GM18505 (cell line): Measurements from ENCODE around the gene SMARCA5.
A peak's percentile ranks its signal among the peaks of the same experiment; 100 is the strongest.

Source experiments
- ATAC-seq: cut with Tn5 transposase; IDR thresholded peaks from one replicate; pipeline ENCODE4 v1.9.1; 2021; ENCODE audit not compliant: unreplicated experiment
- POLR2A ChIP-seq: IDR thresholded peaks from 4 replicates; pipeline ENCODE4 v1.6.1; 2011; ENCODE audit warnings: borderline replicate concordance; ENCODE audit not compliant: insufficient read depth, insufficient read length; ENCODE audit errors: extremely low read depth

Gene SMARCA5

GRCh38 chr4:143513314-143514168 lies at the start of gene SMARCA5:
Gene SMARCA5, plus strand, starts transcription at chr4:143513702. Its CDS starts 223 bp downstream, at chr4:143513925.
- ATAC-seq = peak; percentile 90
- TF ChIP-seq POLR2A = peak; percentile 80

- TF ChIP-seq POLR2A = no peak
- ATAC-seq = peak; percentile 62
Measured at GRCh38 chr4:143473334-143474126, 40.0 kb upstream of the SMARCA5 start.

- no peak for ATAC-seq
Measured at GRCh38 chr4:143477487-143477886, 36.0 kb upstream of the SMARCA5 start.

GRCh38 chr4:143481361-143481760 lies 32.1 kb upstream of the SMARCA5 start:
- ATAC-seq = no peak
- no peak for TF ChIP-seq POLR2A

More at GRCh38 chr4:143477487-143477886, 36.0 kb upstream of the SMARCA5 start:
- TF ChIP-seq POLR2A = no peak

- TF ChIP-seq POLR2A = no peak
- peak; percentile 55 for ATAC-seq
Measured at GRCh38 chr4:143482840-143483239, 30.7 kb upstream of the SMARCA5 start.

GRCh38 chr4:143486314-143486713 lies 27.2 kb upstream of the SMARCA5 start:
- TF ChIP-seq POLR2A = no peak
- ATAC-seq = no peak

GRCh38 chr4:143488687-143489086 lies 24.8 kb upstream of the SMARCA5 start:
- no peak for TF ChIP-seq POLR2A
- ATAC-seq = no peak

GRCh38 chr4:143489106-143489505 lies 24.4 kb upstream of the SMARCA5 start:
- no peak for ATAC-seq

GRCh38 chr4:143498021-143498420 lies 15.5 kb upstream of the SMARCA5 start:
- no peak for TF ChIP-seq POLR2A
- ATAC-seq = no peak

More at GRCh38 chr4:143489106-143489505, 24.4 kb upstream of the SMARCA5 start:
- TF ChIP-seq POLR2A = no peak

GRCh38 chr4:143502231-143502630 lies 11.3 kb upstream of the SMARCA5 start:
- no peak for TF ChIP-seq POLR2A

GRCh38 chr4:143506031-143506430 lies 7.5 kb upstream of the SMARCA5 start:
- no peak for TF ChIP-seq POLR2A
- no peak for ATAC-seq

More at GRCh38 chr4:143502231-143502630, 11.3 kb upstream of the SMARCA5 start:
- no peak for ATAC-seq

- no peak for TF ChIP-seq POLR2A
- ATAC-seq = no peak
Measured at GRCh38 chr4:143511906-143512305, 1.6 kb upstream of the SMARCA5 start.

GRCh38 chr4:143512978-143513313 lies 556 bp upstream of the SMARCA5 start:
- TF ChIP-seq POLR2A = no peak
- ATAC-seq = peak; percentile 34

GRCh38 chr4:143514169-143514495 lies 630 bp downstream of the SMARCA5 start:
- ATAC-seq = no peak
- no peak for TF ChIP-seq POLR2A

- no peak for TF ChIP-seq POLR2A
Measured at GRCh38 chr4:143514497-143514896, 995 bp downstream of the SMARCA5 start.

GRCh38 chr4:143514901-143515300 lies 1.4 kb downstream of the SMARCA5 start:
- no peak for TF ChIP-seq POLR2A
- no peak for ATAC-seq

More at GRCh38 chr4:143514497-143514896, 995 bp downstream of the SMARCA5 start:
- ATAC-seq = no peak
